Skeletal muscle tissue (tissue), 4 donors: ENCODE measurements around the gene GCH1. TPM values are rescaled to one million over a fixed set of nuclear protein-coding genes. Genes with fewer than 3 reads are reported as not detected.
"Not testable (repeated sequence)": the region's sequence is repeated elsewhere in the genome, so short reads cannot be mapped to it uniquely, and the experiment has no call there.

Source experiments
- H3K27ac ChIP-seq: one replicate; pipeline ENCODE4 v1.7.0; 2013; ENCODE audit warnings: mild to moderate bottlenecking, low read depth, low read length, inconsistent platforms
- H3K27me3 ChIP-seq, 3 donors: one replicate each; pipeline ENCODE4 v1.7.0; 2013; ENCODE audit warnings: low read length in 3 of 3; ENCODE audit not compliant: control insufficient read depth in 3 of 3, insufficient read depth in 3 of 3
- H3K36me3 ChIP-seq, 3 donors: one replicate each; pipeline ENCODE4 v1.7.0; 2013; ENCODE audit warnings: low read length in 3 of 3; ENCODE audit not compliant: control insufficient read depth in 3 of 3, insufficient read depth in 3 of 3
- H3K4me1 ChIP-seq, 3 donors: one replicate each; pipeline ENCODE4 v1.7.0; 2013; ENCODE audit warnings: low read length in 3 of 3, mild to moderate bottlenecking in 3 of 3; ENCODE audit not compliant: control insufficient read depth in 3 of 3, insufficient read depth in 3 of 3
- H3K4me3 ChIP-seq, 3 donors: one replicate each; pipeline ENCODE4 v1.7.0; 2013; ENCODE audit warnings: low read length in 3 of 3
- H3K9ac ChIP-seq, 3 donors: one replicate each; pipeline ENCODE4 v1.7.0; 2013; ENCODE audit warnings: low read length in 3 of 3, mild to moderate bottlenecking in 3 of 3, moderate library complexity in 2 of 3, low read depth in 1 of 3
- H3K9me3 ChIP-seq, 3 donors: one replicate each; pipeline ENCODE4 v1.7.0; 2013; ENCODE audit warnings: low read length in 3 of 3; ENCODE audit not compliant: control insufficient read depth in 3 of 3
- total RNA-seq: library from RNA; depleted of rRNA; stranded (reverse); fragments of >200 nt; gene quantifications from one replicate; pipeline ENCODE4 v1.2.3, GENCODE V29; 2014
- donor health status: Osteomylitis.

The GCH1 gene
- total RNA-seq, 1 donor from 2014 or later = 9.9 TPM

DNA sequence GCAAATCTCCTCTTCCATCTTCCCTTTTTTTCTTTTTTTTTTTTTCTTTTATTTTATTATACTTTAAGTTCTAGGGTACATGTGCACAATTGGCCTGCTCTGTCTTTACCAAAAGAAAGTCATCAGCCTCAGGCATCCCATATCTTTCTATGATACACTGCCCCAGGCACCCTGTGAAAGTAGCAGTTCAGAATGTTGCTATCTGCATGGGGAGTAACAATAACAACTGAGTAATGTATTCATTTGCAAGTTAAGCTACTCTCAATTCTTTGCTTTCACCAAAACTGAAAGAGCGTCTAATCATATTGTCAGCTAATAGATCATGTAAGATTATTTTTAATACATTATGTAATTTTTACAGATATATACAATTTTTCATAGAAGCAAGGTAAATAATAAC is 13.5 kb upstream of the GCH1 start:
- Histone ChIP-seq H3K9me3 (no peaks in the 10 kb centered on the region), H3K36me3 (no peaks in the 10 kb centered on the region), H3K4me1 (peaks cover 0 to 4% (median 0%) of the 10 kb centered on the region in 3 donors), H3K9ac (no peak overlapping the region), H3K27ac (no peak overlapping the region), H3K27me3 (no peaks in the 10 kb centered on the region), H3K4me3 (no peak overlapping the region)

DNA sequence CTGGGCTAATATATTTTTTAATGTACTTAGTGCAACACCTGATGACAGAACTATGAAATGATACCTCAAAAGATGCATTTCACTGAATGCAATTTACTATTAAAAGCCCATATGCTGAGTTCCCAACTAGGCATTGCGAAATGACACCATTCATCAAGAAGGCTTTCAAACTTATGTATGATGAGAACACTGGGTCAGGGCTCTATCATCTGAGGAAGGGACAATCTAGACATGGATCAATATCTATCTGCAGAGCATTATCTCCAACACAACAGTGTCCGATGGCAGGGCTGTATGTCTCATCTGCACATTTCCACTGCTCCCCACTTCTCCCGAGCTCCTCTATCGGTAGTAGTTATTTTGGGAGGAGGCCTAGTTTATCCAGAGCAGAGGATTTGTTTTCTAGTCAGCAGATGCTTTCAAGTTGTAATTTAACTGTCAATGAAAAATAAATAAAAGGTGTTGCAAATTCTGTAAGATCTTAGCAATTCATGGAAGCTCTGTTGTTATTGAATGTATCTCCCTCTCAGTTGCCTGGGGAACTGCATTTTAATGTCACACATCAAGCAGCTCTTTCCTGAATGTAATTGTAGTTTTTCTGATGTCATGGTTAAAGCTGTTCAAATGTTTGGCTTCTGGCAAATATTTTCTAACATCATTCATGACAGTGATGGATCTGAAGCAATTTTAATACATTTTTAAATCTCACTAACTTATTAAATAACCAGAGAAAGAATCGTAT is 7.4 kb upstream of the GCH1 start:
- Histone ChIP-seq H3K9me3 (no peaks in the 10 kb centered on the region), H3K4me3 (no peak overlapping the region), H3K36me3 (no peaks in the 10 kb centered on the region), H3K27me3 (no peaks in the 10 kb centered on the region), H3K4me1 (no peaks in the 10 kb centered on the region), H3K27ac (no peak overlapping the region), H3K9ac (no peak overlapping the region)

DNA sequence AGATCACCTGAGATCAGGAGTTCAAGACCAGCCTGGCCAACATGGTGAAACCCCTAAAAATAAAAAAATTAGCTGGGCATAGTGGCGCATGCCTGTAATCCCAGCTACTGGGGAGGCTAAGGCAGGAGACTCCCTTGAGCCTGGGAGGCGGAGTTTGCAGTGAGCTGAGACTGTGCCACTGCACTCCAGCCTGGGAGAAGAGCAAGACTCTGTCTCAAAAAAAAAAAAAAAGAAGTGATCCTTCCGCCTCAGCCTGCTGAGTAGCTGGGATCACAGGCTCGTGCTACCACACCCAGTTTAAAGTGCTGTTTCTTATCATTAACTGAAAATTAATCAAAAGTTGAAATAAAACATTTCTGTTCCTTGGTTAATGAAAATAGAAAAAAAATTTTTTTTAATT is 6.3 kb upstream of the GCH1 start:
- H3K27me3 ChIP-seq, H3K36me3 ChIP-seq, H3K27ac ChIP-seq, H3K4me3 ChIP-seq, H3K4me1 ChIP-seq, H3K9ac ChIP-seq, H3K9me3 ChIP-seq: not testable (repeated sequence)

DNA sequence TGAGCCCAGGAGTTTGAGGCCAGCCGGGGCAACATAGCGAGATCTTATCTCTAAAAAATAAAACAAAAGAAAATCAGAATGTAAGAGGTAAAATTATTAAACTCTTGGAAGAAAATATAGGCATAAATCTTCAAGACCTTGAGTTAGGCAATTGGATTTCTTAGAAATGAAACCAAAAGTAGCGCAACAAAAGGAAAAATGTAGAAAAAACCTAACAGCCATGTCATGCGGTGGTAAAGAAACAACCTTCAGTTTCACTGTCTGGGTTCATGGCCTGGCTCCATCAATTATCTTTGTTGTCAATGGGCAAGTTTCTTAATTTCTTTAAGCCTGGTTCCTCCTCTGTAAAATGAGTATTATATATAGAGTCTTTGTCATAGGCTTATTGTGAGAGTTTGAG is 5.6 kb upstream of the GCH1 start:
- no peaks in the 10 kb centered on the region for H3K36me3 ChIP-seq
- no peaks in the 10 kb centered on the region for H3K9me3 ChIP-seq
- peaks cover 0 to 2% (median under 1%) of the 10 kb centered on the region in 3 donors for H3K4me1 ChIP-seq
- no peak overlapping the region for H3K4me3 ChIP-seq
- H3K27ac ChIP-seq = no peak overlapping the region
- no peaks in the 10 kb centered on the region for H3K27me3 ChIP-seq
- no peak overlapping the region for H3K9ac ChIP-seq

DNA sequence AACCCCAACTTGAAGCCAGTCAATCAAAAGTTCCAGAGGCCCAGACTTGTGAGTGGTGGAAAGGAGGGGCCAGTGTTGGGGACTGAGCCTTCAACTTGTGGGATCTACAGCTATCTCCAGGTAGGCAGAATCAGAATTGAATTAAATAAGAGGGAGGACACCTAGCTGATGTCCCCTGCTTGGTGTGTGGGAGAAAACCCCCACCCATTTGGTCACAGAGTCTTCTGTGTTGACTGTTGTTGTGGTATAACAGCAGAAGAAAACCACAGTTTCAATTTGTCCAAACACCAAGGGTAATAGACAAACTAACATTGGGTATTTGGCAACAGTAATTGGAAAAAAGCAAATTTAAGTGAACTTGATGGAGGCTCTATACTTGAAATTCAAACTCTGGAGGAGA is 3.4 kb upstream of the GCH1 start:
- Histone ChIP-seq H3K9ac (no peak overlapping the region), H3K4me1 (peaks cover 8 to 14% (median 13%) of the 10 kb centered on the region in 3 donors), H3K9me3 (no peaks in the 10 kb centered on the region), H3K27me3 (peaks cover 2 to 4% (median 3%) of the 10 kb centered on the region in 3 donors), H3K36me3 (no peaks in the 10 kb centered on the region), H3K27ac (no peak overlapping the region), H3K4me3 (no peak overlapping the region)

DNA sequence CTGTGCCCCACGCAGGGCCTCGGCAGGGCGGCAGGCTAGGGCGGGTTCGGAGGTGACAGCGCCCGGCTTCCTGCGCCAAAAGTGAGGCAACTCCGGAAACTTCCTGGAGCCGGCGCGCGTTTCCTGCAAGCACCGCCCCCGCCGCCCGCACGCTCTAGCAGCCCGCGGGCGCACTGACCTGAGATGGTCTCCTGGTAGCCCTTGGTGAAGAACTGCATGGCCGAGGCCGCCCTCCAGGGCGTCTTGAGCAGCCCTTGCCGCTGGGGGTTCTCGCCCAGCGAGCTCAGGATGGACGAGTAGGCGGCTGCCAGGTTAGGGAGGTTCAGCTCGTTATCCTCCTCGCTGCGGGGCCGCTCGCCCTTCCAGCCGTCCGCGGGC is 494 bp downstream of the GCH1 start:
- H3K4me1 ChIP-seq = peaks cover 8 to 14% (median 13%) of the 10 kb centered on the region in 3 donors
- H3K9me3 ChIP-seq = no peaks in the 10 kb centered on the region
- H3K27ac ChIP-seq = peak overlapping the region; percentile 65
- H3K9ac ChIP-seq = peak overlapping the region; percentile 72 to 81 (median 77)
- H3K27me3 ChIP-seq = peaks cover 2 to 4% (median 3%) of the 10 kb centered on the region in 3 donors
- H3K36me3 ChIP-seq = no peaks in the 10 kb centered on the region
- H3K4me3 ChIP-seq = peak overlapping the region; percentile 80 to 90 (median 85)

DNA sequence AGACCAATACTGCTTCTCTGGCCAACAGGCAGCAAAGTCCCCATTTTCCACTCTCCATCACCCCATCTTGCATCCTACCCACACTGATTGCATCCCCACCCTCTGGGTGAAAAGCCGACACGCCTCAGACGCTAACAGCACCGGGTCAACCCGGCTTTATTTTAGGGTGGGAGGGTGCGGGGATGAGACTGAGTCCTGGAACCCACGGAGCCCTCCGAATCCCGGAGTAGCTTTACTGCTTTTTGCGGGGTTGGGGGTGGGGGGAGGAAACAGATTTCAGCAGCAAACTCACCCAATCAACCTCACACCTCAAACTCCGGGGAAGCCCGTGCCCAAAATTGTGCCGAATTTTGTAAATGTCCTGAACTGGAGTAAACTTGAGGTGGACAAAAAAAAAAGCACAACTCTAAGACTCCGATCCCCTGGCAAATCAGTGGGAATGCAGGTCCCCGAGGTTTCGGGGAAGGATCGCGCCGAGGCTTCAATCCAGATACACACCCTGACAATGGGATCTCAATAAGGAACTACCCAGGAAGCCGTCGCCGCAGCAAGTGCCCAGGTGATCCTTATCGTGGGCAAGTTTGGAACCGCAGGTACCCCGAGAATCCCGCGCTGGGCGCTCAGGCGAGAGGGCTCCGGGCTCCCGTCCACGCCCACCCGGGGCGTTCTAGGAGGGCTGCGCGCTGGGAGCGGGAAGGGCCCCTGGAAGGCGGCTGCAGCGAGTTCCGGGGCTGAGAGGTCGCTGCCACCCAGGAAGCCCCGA is 1.1 kb downstream of the GCH1 start:
- Histone ChIP-seq H3K27ac (peak overlapping the region; percentile 65), H3K9me3 (no peaks in the 10 kb centered on the region), H3K36me3 (no peaks in the 10 kb centered on the region), H3K27me3 (peaks cover 2 to 4% (median 3%) of the 10 kb centered on the region in 3 donors), H3K4me3 (peak overlapping the region; percentile 80 to 90 (median 85)), H3K4me1 (peaks cover 8 to 14% (median 13%) of the 10 kb centered on the region in 3 donors), H3K9ac (peak overlapping the region; percentile 72 to 81 (median 77))

DNA sequence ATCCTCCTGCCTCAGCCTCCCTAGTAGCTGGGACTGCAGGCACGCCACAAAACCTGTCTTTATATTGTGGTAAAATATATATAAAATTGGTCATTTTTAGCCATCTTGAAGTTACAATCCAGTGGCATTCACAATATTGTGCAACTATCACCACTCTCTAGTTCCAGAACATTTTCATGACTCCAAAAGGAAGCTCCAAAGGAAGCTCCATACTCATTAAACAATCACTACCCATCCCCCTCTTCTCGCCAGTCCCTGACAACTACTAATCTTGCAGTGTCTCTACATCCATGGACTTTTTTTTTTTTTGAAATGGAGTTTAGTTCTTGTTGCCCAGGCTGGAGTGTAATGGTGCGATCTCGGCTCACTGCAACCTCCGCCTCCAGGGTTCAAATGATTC is 3.1 kb downstream of the GCH1 start:
- H3K9me3 ChIP-seq = no peaks in the 10 kb centered on the region
- H3K4me1 ChIP-seq = peaks cover 8 to 14% (median 13%) of the 10 kb centered on the region in 3 donors
- no peak overlapping the region for H3K9ac ChIP-seq
- peaks cover 2 to 4% (median 3%) of the 10 kb centered on the region in 3 donors for H3K27me3 ChIP-seq
- no peaks in the 10 kb centered on the region for H3K36me3 ChIP-seq
- no peak overlapping the region for H3K27ac ChIP-seq
- H3K4me3 ChIP-seq = no peak overlapping the region

DNA sequence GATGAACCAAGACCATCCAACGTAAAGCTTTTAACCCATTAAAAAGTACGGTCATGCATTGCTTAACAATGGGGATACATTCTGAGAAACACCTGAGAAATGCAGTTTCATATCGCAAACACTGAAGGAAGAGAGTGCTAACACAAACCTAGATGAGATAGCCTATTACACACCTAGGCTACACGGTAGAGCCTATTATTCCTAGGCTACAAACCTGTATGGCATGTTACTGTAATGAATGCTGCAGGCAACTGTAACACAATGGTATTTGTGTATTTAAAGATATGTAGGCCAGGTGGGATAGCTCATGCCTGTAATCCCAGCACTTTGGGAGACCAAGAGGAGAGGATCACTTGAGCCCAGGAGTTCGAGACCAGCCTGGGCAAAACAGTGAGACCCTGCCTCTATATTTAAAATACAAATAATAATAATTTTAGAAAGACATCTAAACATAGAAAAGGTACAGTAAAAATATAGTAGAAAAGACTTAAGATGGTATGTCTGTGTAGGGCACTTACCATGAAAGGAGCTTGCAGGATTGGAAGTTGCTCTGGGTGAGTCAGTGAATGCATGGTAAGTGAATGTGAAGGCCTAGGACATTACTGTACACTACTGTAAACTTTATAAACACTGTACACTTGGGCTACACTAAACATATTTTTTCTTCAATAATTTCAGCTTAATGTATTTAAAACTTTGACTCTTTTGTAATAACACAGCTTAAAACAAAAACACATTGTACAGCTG is 4.6 kb downstream of the GCH1 start:
- not testable (repeated sequence) for H3K27me3 ChIP-seq, H3K9ac ChIP-seq, H3K4me3 ChIP-seq, H3K27ac ChIP-seq, H3K36me3 ChIP-seq, H3K9me3 ChIP-seq
- H3K4me1 ChIP-seq = peaks cover 8 to 11% (median 8%) of the 10 kb centered on the region in 3 donors

DNA sequence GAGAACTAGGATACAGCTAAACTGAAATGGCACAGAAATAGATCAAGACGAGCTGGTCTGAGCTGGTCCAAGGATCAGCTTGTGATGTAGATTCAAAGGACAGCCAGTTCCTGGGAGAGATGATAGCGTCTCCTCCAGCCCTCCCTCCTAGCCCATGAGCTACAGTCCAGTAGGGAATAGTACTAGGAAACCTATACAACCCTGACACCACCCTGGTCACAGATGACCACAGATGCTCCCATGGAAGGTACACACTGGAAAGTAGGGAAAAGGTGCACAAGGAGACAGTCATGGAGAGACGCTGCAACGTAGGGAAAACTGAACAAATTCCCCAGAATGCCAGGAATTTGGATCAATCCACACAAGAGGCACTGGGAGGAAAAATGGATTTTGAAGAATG is 6.9 kb downstream of the GCH1 start:
- no peaks in the 10 kb centered on the region for H3K4me1 ChIP-seq
- no peak overlapping the region for H3K9ac ChIP-seq
- H3K9me3 ChIP-seq = no peaks in the 10 kb centered on the region
- H3K36me3 ChIP-seq = no peaks in the 10 kb centered on the region
- no peaks in the 10 kb centered on the region for H3K27me3 ChIP-seq
- no peak overlapping the region for H3K4me3 ChIP-seq
- no peak overlapping the region for H3K27ac ChIP-seq
